HG03520 (cell line): ENCODE data around the gene HECA.

Experiments
- ATAC-seq: cut with Tn5 transposase; IDR thresholded peaks from one replicate; pipeline ENCODE4 v1.9.1; 2021; ENCODE audit warnings: mild to moderate bottlenecking, moderate library complexity; ENCODE audit not compliant: unreplicated experiment

HECA gene

GRCh38 chr6:139159016-139159415 is 24.1 kb downstream of the HECA start:
- ATAC-seq, result no peak

DNA sequence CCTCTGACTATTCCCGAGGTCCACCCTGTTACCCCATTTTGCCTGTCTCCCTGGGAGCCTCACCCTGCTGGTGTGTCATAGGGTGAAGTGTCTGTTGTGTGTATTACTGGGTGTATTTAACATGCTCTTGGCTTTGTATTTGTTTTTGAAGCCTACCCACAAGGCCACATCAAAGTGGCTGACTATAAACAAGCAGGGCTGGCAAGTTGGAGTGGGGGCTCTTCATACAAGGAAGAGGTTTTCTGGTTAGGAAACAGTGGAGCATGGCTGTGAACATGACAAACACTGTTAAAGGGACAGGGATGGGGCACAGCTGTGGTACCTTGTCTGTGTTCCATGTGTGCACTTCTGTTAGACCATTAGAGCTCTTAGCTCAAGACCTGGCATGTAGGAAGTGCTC is 26.3 kb downstream of the HECA start:
- no peak for ATAC-seq

GRCh38 chr6:139161817-139162284 is 27.0 kb downstream of the HECA start:
- ATAC-seq, result peak; percentile 96

GRCh38 chr6:139164001-139164400 is 29.1 kb downstream of the HECA start:
- ATAC-seq, result no peak

- ATAC-seq, result no peak
Measured at GRCh38 chr6:139165324-139165723, 30.4 kb downstream of the HECA start.

GRCh38 chr6:139166238-139166955 is 31.5 kb downstream of the HECA start:
- ATAC-seq, result no peak

GRCh38 chr6:139166956-139167313 is 32.1 kb downstream of the HECA start:
- no peak for ATAC-seq

GRCh38 chr6:139172151-139172550 is 37.3 kb downstream of the HECA start:
- no peak for ATAC-seq

GRCh38 chr6:139172567-139172966 is 37.7 kb downstream of the HECA start:
- ATAC-seq, result no peak

DNA sequence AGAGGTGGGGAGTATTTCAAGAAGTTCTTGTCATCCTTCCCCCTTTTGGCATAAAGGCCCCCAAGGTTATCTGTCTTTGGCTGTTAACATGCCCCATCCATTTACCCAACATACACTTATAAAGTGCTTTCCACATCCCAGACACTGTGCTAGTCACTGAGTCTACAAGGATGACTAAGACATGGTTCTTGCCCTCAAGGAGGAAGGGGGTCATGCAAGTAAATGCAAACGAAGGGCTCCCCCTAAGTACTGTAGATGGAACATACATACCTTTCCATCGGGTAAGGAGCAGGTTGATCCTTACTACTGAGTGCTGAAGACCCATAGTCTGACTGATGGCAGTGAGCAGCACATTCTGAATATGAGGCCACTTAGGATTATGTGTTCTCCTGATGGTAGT is 38.3 kb downstream of the HECA start:
- no peak for ATAC-seq

GRCh38 chr6:139173822-139174221 is 38.9 kb downstream of the HECA start:
- no peak for ATAC-seq

DNA sequence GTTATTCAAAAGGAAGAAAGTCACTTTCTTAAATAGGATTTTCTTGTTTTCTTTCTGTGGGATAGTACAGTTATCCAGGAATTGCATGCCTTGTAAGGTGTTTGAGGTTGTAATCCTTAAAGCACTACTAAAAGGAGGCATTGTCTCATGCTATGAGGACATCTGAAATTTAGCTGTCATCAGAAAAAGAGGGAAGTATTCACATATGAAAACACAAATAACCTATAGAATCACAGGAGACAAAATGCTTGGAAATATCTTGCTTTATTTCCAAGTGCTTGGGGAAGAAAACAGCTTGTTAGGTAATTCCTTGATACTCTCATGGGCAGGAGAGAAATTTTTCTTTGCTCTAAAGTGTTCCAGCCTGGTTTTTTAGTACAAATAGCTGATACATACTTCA is 40.1 kb downstream of the HECA start:
- no peak for ATAC-seq

DNA sequence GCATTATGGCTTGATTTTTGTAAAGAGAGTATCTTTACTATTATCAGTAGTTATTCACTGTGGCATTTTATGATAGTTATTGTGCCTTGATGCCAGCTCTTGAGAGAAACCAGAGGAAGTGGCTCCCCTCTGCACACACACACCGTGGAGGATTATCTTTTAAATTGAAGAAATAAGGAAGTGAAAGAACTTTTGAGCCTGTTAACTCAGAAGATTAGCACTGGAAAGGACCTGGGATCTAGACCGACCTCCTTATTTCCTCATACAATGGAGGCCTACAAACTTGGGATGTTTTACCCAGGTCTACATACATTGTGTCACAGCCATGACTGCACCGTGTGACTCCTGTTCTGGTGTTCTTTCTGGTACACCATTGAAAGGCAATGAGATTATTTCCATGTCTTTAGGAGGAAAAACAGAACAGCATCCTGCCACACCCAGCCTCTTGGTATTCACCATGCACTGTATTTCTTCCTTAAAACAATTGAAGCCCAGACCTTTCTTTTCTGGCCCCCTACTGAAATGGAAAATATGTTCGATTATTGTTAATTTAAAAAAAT is 40.6 kb downstream of the HECA start:
- no peak for ATAC-seq

DNA sequence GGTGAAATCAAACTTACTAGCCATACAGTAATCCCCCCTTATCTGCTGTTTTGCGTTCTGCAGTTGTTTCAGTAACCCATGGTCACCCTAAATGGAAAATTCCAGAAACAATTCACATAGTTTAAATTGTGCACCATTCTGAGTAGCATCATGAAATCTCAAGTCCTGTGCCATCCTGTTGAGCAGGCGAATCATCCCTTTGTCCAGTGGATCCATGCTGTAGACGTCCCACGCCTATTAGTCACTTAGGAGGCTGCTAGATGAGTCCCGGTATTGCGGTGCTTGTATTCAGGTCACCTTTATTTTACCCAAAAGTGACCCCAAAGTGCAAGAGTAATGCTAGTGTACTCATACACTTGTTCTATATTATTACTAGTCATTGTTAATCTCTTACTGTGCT is 46.4 kb downstream of the HECA start:
- ATAC-seq, result no peak

GRCh38 chr6:139184047-139184446 is 49.2 kb downstream of the HECA start:
- no peak for ATAC-seq

DNA sequence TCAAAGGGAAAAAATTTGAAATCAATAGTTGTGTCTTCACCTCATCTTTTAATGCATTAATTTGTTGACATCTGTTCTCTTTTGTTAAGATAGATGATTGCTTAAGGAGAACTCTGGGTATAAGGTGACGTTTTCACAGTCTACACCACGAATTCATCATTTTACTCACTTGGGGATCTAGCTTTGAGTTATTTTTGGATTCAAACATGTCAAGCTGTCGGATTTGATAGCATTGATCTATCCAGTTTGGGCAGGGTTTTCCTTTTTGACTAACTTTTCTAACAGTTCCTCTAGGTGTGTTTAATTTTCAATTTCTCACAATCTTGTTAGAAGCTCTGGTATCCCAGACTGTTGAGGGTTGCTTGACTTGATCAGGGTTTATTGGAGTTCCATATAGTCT is 49.6 kb downstream of the HECA start:
- ATAC-seq, result no peak

- ATAC-seq, result no peak
Measured at GRCh38 chr6:139186242-139186641, 51.4 kb downstream of the HECA start.

- no peak for ATAC-seq
Measured at GRCh38 chr6:139186692-139187091, 51.8 kb downstream of the HECA start.

GRCh38 chr6:139187489-139187888 is 52.6 kb downstream of the HECA start:
- ATAC-seq, result no peak

GRCh38 chr6:139189665-139190064 is 54.8 kb downstream of the HECA start:
- no peak for ATAC-seq

DNA sequence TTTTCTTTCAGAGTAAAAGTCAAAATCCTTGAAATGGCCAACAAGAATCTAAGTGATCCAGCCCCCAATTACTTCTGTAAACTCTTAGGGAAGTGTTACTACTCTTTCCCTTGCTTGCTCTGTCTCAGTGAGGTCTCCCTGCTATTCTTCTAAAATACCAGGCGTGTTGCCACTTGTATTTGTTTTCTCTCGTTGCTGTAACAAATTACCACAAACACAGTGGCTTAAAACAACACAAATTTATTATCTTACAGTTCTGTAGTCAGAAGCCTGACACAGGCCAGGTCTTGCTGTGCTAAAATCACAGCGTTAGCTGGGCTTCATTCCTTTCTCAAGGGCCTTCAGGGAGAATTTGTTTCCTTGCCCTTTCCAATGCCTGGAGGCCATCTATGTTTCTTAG is 59.9 kb downstream of the HECA start:
- ATAC-seq, result no peak

- ATAC-seq, result no peak
Measured at GRCh38 chr6:139198529-139199288, 63.8 kb downstream of the HECA start.
